IPS-18c (cell line): ENCODE data around the gene FAM50B.

Experiments
- H3K4me3 ChIP-seq: 2 replicates; pipeline ENCODE4 v1.7.0; 2013; ENCODE audit warnings: low read depth, mild to moderate bottlenecking, low read length, moderate library complexity; ENCODE audit not compliant: insufficient read depth
- H3K9me3 ChIP-seq: one replicate; pipeline ENCODE4 v1.6.1; 2013; ENCODE audit warnings: mild to moderate bottlenecking, low read length, moderate library complexity; ENCODE audit not compliant: control insufficient read depth, insufficient read depth

FAM50B gene

GRCh38 chr6:3898265-3898994 lies 49.3 kb downstream of the FAM50B start:
- no peak overlapping the region for H3K4me3 ChIP-seq
- no peaks in the 10 kb centered on the region for H3K9me3 ChIP-seq

- Histone ChIP-seq H3K4me3 (no peak overlapping the region), H3K9me3 (no peaks in the 10 kb centered on the region)
Observed at GRCh38 chr6:3899061-3899460, 49.9 kb downstream of the FAM50B start.

- Histone ChIP-seq H3K4me3 (no peak overlapping the region), H3K9me3 (no peaks in the 10 kb centered on the region)
Observed at GRCh38 chr6:3899970-3900439, 50.8 kb downstream of the FAM50B start.
